Measurements from ENCODE around the gene ZFYVE16.
A peak's percentile ranks its signal among the peaks of the same experiment; 100 is the strongest.

The ZFYVE16 gene

GRCh38 chr5:80503641-80504040 is 95.8 kb downstream of the ZFYVE16 start:
- TF ChIP-seq CTCF (IDR thresholded peaks at IDR 0.05; ENCODE audit: low read depth, low read length), result no peak
- no peak for DNase-seq (ENCODE audit: low read depth, low spot score)
- in situ Hi-C loops (cut with HindIII; ENCODE audit: low sequenced_read_pairs), result no loop called here
- H3K4me3 ChIP-seq (ENCODE audit: low read depth, low read length), result no peak overlapping the region

- in situ Hi-C loops (cut with HindIII; ENCODE audit: low sequenced_read_pairs), result no loop called here
- no peak overlapping the region for H3K4me3 ChIP-seq (ENCODE audit: low read depth, low read length)
- DNase-seq (ENCODE audit: low read depth, low spot score), result no peak
- no peak for TF ChIP-seq CTCF (IDR thresholded peaks at IDR 0.05; ENCODE audit: low read depth, low read length)
Measured at GRCh38 chr5:80504833-80505232, 97.0 kb downstream of the ZFYVE16 start.

- in situ Hi-C loops (cut with HindIII; ENCODE audit: low sequenced_read_pairs), result no loop called here
- no peak for TF ChIP-seq CTCF (IDR thresholded peaks at IDR 0.05; ENCODE audit: low read depth, low read length)
- no peak for DNase-seq (ENCODE audit: low read depth, low spot score)
- H3K4me3 ChIP-seq (ENCODE audit: low read depth, low read length), result no peak overlapping the region
Measured at GRCh38 chr5:80507663-80508062, 99.8 kb downstream of the ZFYVE16 start.

- TF ChIP-seq CTCF (IDR thresholded peaks at IDR 0.05; ENCODE audit: low read depth, low read length), result no peak
- no peak for DNase-seq (ENCODE audit: low read depth, low spot score)
Measured at GRCh38 chr5:80508844-80509243, 101.0 kb downstream of the ZFYVE16 start.

GRCh38 chr5:80509362-80509761 is 101.5 kb downstream of the ZFYVE16 start:
- H3K4me3 ChIP-seq (ENCODE audit: low read depth, low read length), result no peak overlapping the region
- in situ Hi-C loops (cut with HindIII; ENCODE audit: low sequenced_read_pairs), result no loop called here
- DNase-seq (ENCODE audit: low read depth, low spot score), result no peak
- TF ChIP-seq CTCF (IDR thresholded peaks at IDR 0.05; ENCODE audit: low read depth, low read length), result no peak

More at GRCh38 chr5:80508844-80509243, 101.0 kb downstream of the ZFYVE16 start:
- no peak overlapping the region for H3K4me3 ChIP-seq (ENCODE audit: low read depth, low read length)
- in situ Hi-C loops (cut with HindIII; ENCODE audit: low sequenced_read_pairs), result no loop called here

GRCh38 chr5:80516826-80517225 is 109.0 kb downstream of the ZFYVE16 start:
- no peak for TF ChIP-seq CTCF (IDR thresholded peaks at IDR 0.05; ENCODE audit: low read depth, low read length)
- in situ Hi-C loops (cut with HindIII; ENCODE audit: low sequenced_read_pairs), result no loop called here
- peak; percentile 80 for DNase-seq (ENCODE audit: low read depth, low spot score)
- no peak overlapping the region for H3K4me3 ChIP-seq (ENCODE audit: low read depth, low read length)
